Erythroblast (primary cell): ENCODE measurements around the gene NR1H4.

Experiments used
- GATA1 ChIP-seq: IDR thresholded peaks from 2 replicates; pipeline ENCODE4 v1.6.1; 2011; ENCODE audit warnings: low read depth, mild to moderate bottlenecking, control low read depth, low read length, moderate library complexity
- POLR2A ChIP-seq: IDR thresholded peaks from 2 replicates; pipeline ENCODE4 v1.6.1; 2011; ENCODE audit warnings: mild to moderate bottlenecking, low read length

GRCh38 chr12:100533376-100533775 lies 59.7 kb downstream of the NR1H4 start:
- TF ChIP-seq POLR2A (no peak), GATA1 (no peak)
